Measurements from ENCODE around the gene ADA. TPM values are rescaled to one million over a fixed set of nuclear protein-coding genes. Genes with fewer than 3 reads are reported as not detected.
A peak's percentile ranks its signal among the peaks of the same experiment; 100 is the strongest.

Gene ADA
- total RNA-seq, 1 donor from 2014 or later = 5.8 TPM

DNA sequence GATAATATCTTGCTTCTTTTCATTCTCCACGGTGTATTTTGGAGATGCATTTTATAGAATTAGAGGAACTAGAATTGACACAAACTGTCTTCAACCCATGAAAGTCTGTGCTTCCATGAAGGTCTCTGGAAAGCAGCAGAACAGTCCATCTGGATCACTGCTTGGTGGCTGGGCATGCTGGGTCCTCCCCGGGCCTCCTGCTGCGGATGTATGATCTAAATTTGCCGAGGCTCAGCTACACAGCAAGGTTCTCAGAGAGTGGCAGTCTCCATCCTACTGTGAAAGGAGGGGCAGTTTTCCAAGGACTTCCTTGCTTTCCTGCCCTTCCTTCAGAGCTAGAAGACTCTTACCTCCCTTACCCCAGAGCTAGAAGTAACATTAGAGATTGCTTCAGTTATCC, 54.0 kb downstream of the ADA start:
- Histone ChIP-seq H3K4me1 (peaks cover 84% of the 10 kb centered on the region), H3K36me3 (no peaks in the 10 kb centered on the region), H3K27me3 (no peaks in the 10 kb centered on the region), H3K4me3 (no peak overlapping the region), H3K9me3 (no peaks in the 10 kb centered on the region), H3K27ac (peak overlapping the region; percentile 79)
- intact Hi-C loops (cut with DNase I) = no loop called here
- no peak for DNase-seq
- TF ChIP-seq, protein P1, sequence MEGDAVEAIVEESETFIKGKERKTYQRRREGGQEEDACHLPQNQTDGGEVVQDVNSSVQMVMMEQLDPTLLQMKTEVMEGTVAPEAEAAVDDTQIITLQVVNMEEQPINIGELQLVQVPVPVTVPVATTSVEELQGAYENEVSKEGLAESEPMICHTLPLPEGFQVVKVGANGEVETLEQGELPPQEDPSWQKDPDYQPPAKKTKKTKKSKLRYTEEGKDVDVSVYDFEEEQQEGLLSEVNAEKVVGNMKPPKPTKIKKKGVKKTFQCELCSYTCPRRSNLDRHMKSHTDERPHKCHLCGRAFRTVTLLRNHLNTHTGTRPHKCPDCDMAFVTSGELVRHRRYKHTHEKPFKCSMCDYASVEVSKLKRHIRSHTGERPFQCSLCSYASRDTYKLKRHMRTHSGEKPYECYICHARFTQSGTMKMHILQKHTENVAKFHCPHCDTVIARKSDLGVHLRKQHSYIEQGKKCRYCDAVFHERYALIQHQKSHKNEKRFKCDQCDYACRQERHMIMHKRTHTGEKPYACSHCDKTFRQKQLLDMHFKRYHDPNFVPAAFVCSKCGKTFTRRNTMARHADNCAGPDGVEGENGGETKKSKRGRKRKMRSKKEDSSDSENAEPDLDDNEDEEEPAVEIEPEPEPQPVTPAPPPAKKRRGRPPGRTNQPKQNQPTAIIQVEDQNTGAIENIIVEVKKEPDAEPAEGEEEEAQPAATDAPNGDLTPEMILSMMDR (IDR thresholded peaks at IDR 0.05) = no peak
- ATAC-seq = no peak

DNA sequence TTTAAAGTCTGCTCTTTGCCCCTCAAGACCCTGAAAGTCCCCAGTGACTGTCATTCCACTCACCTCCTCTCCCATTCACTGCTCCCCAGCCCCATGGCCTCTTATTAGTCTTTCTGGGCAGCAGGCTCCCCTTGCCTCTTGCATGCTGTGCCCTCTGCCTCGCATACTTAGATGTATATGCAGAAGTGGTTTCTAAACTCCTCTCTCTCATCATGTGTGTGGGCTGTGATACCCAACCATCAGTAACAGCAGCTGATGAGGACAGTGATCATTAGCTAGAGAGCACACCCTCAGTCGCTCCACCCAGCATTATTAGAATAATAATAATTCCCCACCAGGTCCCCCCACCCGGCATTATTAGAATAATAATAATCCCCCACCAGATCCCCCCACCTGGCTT, 54.6 kb downstream of the ADA start:
- Histone ChIP-seq H3K36me3 (peaks cover 1% of the 10 kb centered on the region), H3K4me3 (no peak overlapping the region), H3K9me3 (no peaks in the 10 kb centered on the region), H3K4me1 (peaks cover 78% of the 10 kb centered on the region), H3K27me3 (no peaks in the 10 kb centered on the region), H3K27ac (peak overlapping the region; percentile 79)
- no peak for ATAC-seq
- TF ChIP-seq, protein P1 (IDR thresholded peaks at IDR 0.05) = no peak
- DNase-seq = no peak
- intact Hi-C loops (cut with DNase I) = no loop called here

GRCh38 chr20:44596010-44596409, 55.5 kb downstream of the ADA start:
- intact Hi-C loops (cut with DNase I) = no loop called here
- Histone ChIP-seq H3K27ac (no peak overlapping the region), H3K4me3 (no peak overlapping the region), H3K27me3 (no peaks in the 10 kb centered on the region), H3K36me3 (peaks cover 10% of the 10 kb centered on the region), H3K9me3 (no peaks in the 10 kb centered on the region), H3K4me1 (peaks cover 69% of the 10 kb centered on the region)
- ATAC-seq (no peak), DNase-seq (no peak)
- TF ChIP-seq, protein P1 (IDR thresholded peaks at IDR 0.05) = no peak

DNA sequence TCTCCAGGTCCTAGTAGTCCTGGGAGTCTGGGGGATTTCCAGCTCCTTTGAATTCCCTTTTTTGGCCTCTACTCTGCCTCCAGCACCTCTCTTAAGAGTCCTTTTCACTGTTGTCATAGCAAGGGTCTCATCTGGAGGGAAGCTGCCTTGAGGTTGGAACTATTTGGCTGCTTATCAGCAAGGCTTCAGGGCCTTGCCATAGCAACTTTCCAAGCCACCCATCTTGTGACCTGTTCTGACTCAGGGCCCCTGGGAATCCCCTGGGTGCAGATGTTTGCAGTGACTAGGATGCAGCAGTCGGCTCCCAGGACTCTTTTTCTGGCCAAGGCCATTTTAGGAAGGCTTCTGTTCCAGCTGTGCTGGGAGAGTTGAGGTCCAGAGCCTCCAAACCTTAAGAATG, 56.8 kb downstream of the ADA start:
- peaks cover 56% of the 10 kb centered on the region for H3K4me1 ChIP-seq
- ATAC-seq = no peak
- peak overlapping the region; percentile 47 for H3K27ac ChIP-seq

DNA sequence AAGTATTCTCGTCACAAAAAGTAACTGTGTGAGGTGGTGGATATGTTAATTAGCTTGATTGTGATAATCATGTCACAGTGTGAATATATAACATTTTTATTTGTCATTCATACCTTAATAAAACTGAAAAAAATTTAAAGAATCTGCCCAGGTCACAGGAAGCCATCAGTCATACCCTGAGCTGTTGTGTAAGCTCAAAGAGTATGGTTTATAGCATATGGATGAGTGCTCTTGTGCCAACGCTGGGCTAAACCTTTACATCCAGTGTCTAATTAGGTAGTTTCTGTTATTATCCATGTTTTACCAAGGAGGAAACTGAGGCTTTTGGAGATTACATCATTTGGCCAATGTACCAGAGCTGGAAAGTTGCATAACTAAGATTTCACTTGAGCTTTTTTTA, 57.7 kb downstream of the ADA start:
- intact Hi-C loops (cut with DNase I) = no loop called here
- Histone ChIP-seq H3K27me3 (no peaks in the 10 kb centered on the region), H3K27ac (no peak overlapping the region), H3K36me3 (peaks cover 26% of the 10 kb centered on the region), H3K4me1 (peaks cover 46% of the 10 kb centered on the region), H3K9me3 (no peaks in the 10 kb centered on the region), H3K4me3 (no peak overlapping the region)
- TF ChIP-seq, protein P1 (IDR thresholded peaks at IDR 0.05) = no peak
- ATAC-seq (no peak), DNase-seq (no peak)

More for the DNA sequence above, 56.8 kb downstream of the ADA start:
- Histone ChIP-seq H3K27me3 (no peaks in the 10 kb centered on the region), H3K9me3 (no peaks in the 10 kb centered on the region), H3K36me3 (peaks cover 22% of the 10 kb centered on the region), H3K4me3 (no peak overlapping the region)
- TF ChIP-seq, protein P1 (IDR thresholded peaks at IDR 0.05) = no peak
- no peak for DNase-seq
- intact Hi-C loops (cut with DNase I) = no loop called here

DNA sequence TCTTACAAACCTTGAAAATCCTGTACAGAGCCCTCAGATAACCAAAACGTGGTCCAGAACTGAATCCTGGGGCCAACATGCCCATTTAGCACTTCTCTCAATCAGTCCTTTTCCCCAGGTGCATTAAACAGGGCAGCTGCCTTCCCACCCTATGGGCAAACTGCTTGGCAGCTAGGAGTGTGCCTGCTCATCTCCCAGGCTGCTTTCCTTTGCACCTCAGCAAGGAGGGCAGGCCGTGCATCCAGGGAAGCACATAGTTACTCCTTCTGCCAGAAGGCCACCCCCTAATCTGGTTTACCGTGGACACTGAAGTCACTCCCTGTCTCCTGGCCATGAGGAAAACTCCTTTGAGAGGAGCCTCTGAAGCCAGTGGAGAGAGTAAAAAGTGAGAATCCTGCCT, 59.1 kb downstream of the ADA start:
- no peak for DNase-seq
- H3K27ac ChIP-seq = peak overlapping the region; percentile 18

More for the DNA sequence above, 59.1 kb downstream of the ADA start:
- peaks cover 33% of the 10 kb centered on the region for H3K4me1 ChIP-seq
- no peak for ATAC-seq
- intact Hi-C loops (cut with DNase I) = no loop called here
- H3K27me3 ChIP-seq = no peaks in the 10 kb centered on the region
- H3K4me3 ChIP-seq = no peak overlapping the region
- TF ChIP-seq, protein P1 (IDR thresholded peaks at IDR 0.05) = no peak
- no peaks in the 10 kb centered on the region for H3K9me3 ChIP-seq
- peaks cover 26% of the 10 kb centered on the region for H3K36me3 ChIP-seq

All from upper lobe of right lung (tissue), 1 donor.